GM12878 (cell line): ENCODE results near the gene FOXN4. TPM values are rescaled to one million over a fixed set of nuclear protein-coding genes. Genes with fewer than 3 reads are reported as not detected.

ENCODE experiments used
- ATAC-seq: fragments of 200-7000 bp; cut with Tn5 transposase; 3 replicates; pipeline ENCODE4 v1.9.1; 2020; ENCODE audit warnings: mild to moderate bottlenecking, moderate library complexity
- BruUV-seq: library from RNA; stranded (reverse); fragments of 400-500 nt; replicated peaks from 2 replicates; lab custom pipeline; 2021; lab: Mats Ljungman, UMichigan
- CTCF ChIA-PET: fragments of 300-600 bp; sonication (Branson Sonifier 250); formaldehyde crosslinking; extraction: SDS; loops from one replicate; lab custom pipeline; 2021; ENCODE audit warnings: inconsistent platforms; lab: Yijun Ruan, JAX
- POLR2A ChIA-PET: fragments of 350-600 bp; formaldehyde crosslinking; extraction: SDS; loops from one replicate; lab custom pipeline; 2021; ENCODE audit warnings: inconsistent platforms; lab: Charles Lee
- RAD21 ChIA-PET: fragments of 300-600 bp; sonication (Branson Sonifier 250); formaldehyde crosslinking; loops from one replicate; lab custom pipeline; 2023; ENCODE audit warnings: antibody characterized with exemption; ENCODE audit not compliant: unreplicated experiment; lab: Charles Lee
- SMC1A ChIA-PET: fragments of 300-600 bp; sonication (Branson Sonifier 250); formaldehyde crosslinking; loops from one replicate; lab custom pipeline; 2023; ENCODE audit not compliant: unreplicated experiment, uncharacterized antibody; lab: Charles Lee
- DNase-seq: peaks from one replicate; pipeline ENCODE4 v3.0.0-alpha.2; 2011; ENCODE audit warnings: low read depth, low spot score
- FAIRE-seq: peaks from 3 replicates; lab custom pipeline; 2011; peaks lifted over from hg19 to GRCh38; lab: Jason Lieb, UNC
- H2AFZ ChIP-seq: 2 replicates; pipeline ENCODE4 v1.6.0; 2011; ENCODE audit warnings: low read depth, low read length, control low read depth; ENCODE audit not compliant: control insufficient read depth
- H3K27ac ChIP-seq: 2 replicates; pipeline ENCODE4 v1.5.1; 2011; ENCODE audit warnings: control low read depth; ENCODE audit not compliant: control insufficient read depth, insufficient read depth
- H3K27me3 ChIP-seq, 2 experiments: replicated peaks in 1 of 2; 2 replicates each; pipeline versions ENCODE4 v1.6.0 to v1.6.1; 2011; ENCODE audit warnings: low read length in 1 of 2; ENCODE audit not compliant: control insufficient read depth in 2 of 2, insufficient read depth in 2 of 2
- H3K36me3 ChIP-seq, 2 experiments: 2 replicates each; pipeline ENCODE4 v1.5.1; 2011; ENCODE audit warnings: low read length in 1 of 2; ENCODE audit not compliant: control insufficient read depth in 2 of 2, insufficient read depth in 2 of 2
- H3K4me1 ChIP-seq: 2 replicates; pipeline ENCODE4 v1.6.1; 2011; ENCODE audit warnings: mild to moderate bottlenecking, low read length, moderate library complexity, mixed read lengths; ENCODE audit not compliant: control insufficient read depth, insufficient read depth
- H3K4me2 ChIP-seq: 2 replicates; pipeline ENCODE4 v1.6.0; 2011; ENCODE audit warnings: control low read depth; ENCODE audit not compliant: control insufficient read depth, insufficient read depth
- H3K4me3 ChIP-seq: fragments of 200-600 bp; sonication (generic); 2 replicates; pipeline ENCODE4 v1.5.1; 2016
- H3K79me2 ChIP-seq: 2 replicates; pipeline ENCODE4 v1.6.0; 2011; ENCODE audit warnings: low read length; ENCODE audit not compliant: control insufficient read depth, insufficient read depth
- H3K9ac ChIP-seq: 2 replicates; pipeline ENCODE4 v1.8.0; 2011; ENCODE audit warnings: low read length, control low read depth, mixed read lengths; ENCODE audit not compliant: control insufficient read depth, insufficient read depth
- H3K9me3 ChIP-seq: replicated peaks from 3 replicates; pipeline ENCODE4 v1.5.1; 2011; ENCODE audit warnings: mild to moderate bottlenecking, low read length; ENCODE audit not compliant: control insufficient read depth, insufficient read depth
- H4K20me1 ChIP-seq: 2 replicates; pipeline ENCODE4 v1.6.0; 2011; ENCODE audit not compliant: control insufficient read depth, insufficient read depth
- CHD4 ChIP-seq: fragments of 200-600 bp; sonication (generic); IDR thresholded peaks from 2 replicates; pipeline ENCODE4 v1.6.1; 2016; ENCODE audit warnings: mild to moderate bottlenecking
- E2F4 ChIP-seq: IDR thresholded peaks from 2 replicates; pipeline ENCODE4 v1.6.1; 2012; ENCODE audit warnings: low read depth, low read length, improper control_type of control experiment
- EED ChIP-seq: sonication (generic); IDR thresholded peaks from 2 replicates; pipeline ENCODE4 v1.6.1; 2016; ENCODE audit warnings: antibody characterized with exemption, low read depth
- FOXK2 ChIP-seq: fragments of 450-650 bp; IDR thresholded peaks from 2 replicates; pipeline ENCODE4 v1.6.1; 2017; ENCODE audit warnings: mild to moderate bottlenecking, moderate library complexity
- GABPA ChIP-seq: IDR thresholded peaks from 2 replicates; pipeline ENCODE4 v1.6.1; 2014; ENCODE audit warnings: antibody characterized with exemption, low read depth, mild to moderate bottlenecking, inconsistent platforms
- IKZF1 ChIP-seq: fragments of 450-650 bp; conservative IDR thresholded peaks from 2 replicates; pipeline ENCODE4 v1.6.1; 2017; ENCODE audit warnings: antibody characterized with exemption, mild to moderate bottlenecking
- LARP7 ChIP-seq: fragments of 450-650 bp; IDR thresholded peaks from 2 replicates; pipeline ENCODE4 v1.6.1; 2017; ENCODE audit warnings: mild to moderate bottlenecking
- MEF2B ChIP-seq: fragments of 450-650 bp; IDR thresholded peaks from 2 replicates; pipeline ENCODE4 v1.6.1; 2018; ENCODE audit warnings: mild to moderate bottlenecking, moderate library complexity; ENCODE audit not compliant: partially characterized antibody, poor library complexity, severe bottlenecking
- MTA2 ChIP-seq: fragments of 450-650 bp; IDR thresholded peaks from 2 replicates; pipeline ENCODE4 v1.6.1; 2016; ENCODE audit warnings: low read depth, mild to moderate bottlenecking, moderate library complexity
- RCOR1 ChIP-seq: conservative IDR thresholded peaks from 2 replicates; pipeline ENCODE4 v1.6.1; 2012; ENCODE audit warnings: low read depth, low read length, improper control_type of control experiment
- SMAD1 ChIP-seq: fragments of 450-650 bp; IDR thresholded peaks from 2 replicates; pipeline ENCODE4 v1.6.1; 2018; ENCODE audit warnings: mild to moderate bottlenecking, low read depth; ENCODE audit not compliant: partially characterized antibody
- SREBF1 ChIP-seq: IDR thresholded peaks from 2 replicates; pipeline ENCODE4 v1.6.1; 2012; ENCODE audit warnings: mild to moderate bottlenecking, low read length
- ZNF217 ChIP-seq: fragments of 450-650 bp; IDR thresholded peaks from 2 replicates; pipeline ENCODE4 v1.6.1; 2017; ENCODE audit warnings: antibody characterized with exemption, mild to moderate bottlenecking
- ZNF24 ChIP-seq: fragments of 450-650 bp; IDR thresholded peaks from 2 replicates; pipeline ENCODE4 v1.6.1; 2017; ENCODE audit warnings: antibody characterized with exemption, mild to moderate bottlenecking
- WGBS: methylation state at CpG from one replicate; pipeline ENCODE4 v1.1.6; 2016; ENCODE audit warnings: low lambda C conversion rate; ENCODE audit not compliant: insufficient replicate concordance, insufficient coverage; ENCODE audit errors: missing lambda C conversion rate; 5-methylcytosine and 5-hydroxymethylcytosine counted together
- in situ Hi-C: fragments of 300-500 bp; cut with MboI; formaldehyde crosslinking; loops from 9 replicates; pipeline ENCODE4 v1.14.3; 2018; ENCODE audit warnings: mixed read lengths
- intact Hi-C: fragments of 100-400 bp; cut with micrococcal nuclease; formaldehyde crosslinking; loops from one replicate; pipeline ENCODE4 v1.14.2; 2022; ENCODE audit not compliant: unreplicated experiment
- polyA plus RNA-seq, 11 experiments: library from polyadenylated mRNA; depleted of rRNA in 4 of 11; unstranded in 6 of 11; stranded (reverse) in 5 of 11; fragments of >200 nt; fragmentation: Nextera tagmentation in 4 of 11; fragmentation: Illumina TruSeq in 1 of 11; extraction: Ambion mirVana in 4 of 11; extraction: Trizol in 1 of 11; gene quantifications; 1 replicate in 1 of 11; 2 replicates in 10 of 11; pipeline versions ENCODE4 v1.2.1 to v1.2.3, GENCODE V29; 2011 to 2016; ENCODE audit warnings: inconsistent platforms in 2 of 11, missing spikeins in 2 of 11, low read depth in 1 of 11
- total RNA-seq, 4 experiments: library from RNA; depleted of rRNA in 3 of 4; stranded (reverse); fragments of >200 nt in 3 of 4; fragmentation: Illumina TruSeq in 1 of 4; extraction: Trizol in 1 of 4; gene quantifications; 2 replicates each; pipeline versions ENCODE4 v1.2.1 to v1.2.3, GENCODE V29; 2013 to 2021

Gene FOXN4
- total and polyA plus RNA-seq, 10 of the 15 experiments (the other 5 are each of a cell fraction or from before 2014, with no cell fraction given), result not detected

DNA sequence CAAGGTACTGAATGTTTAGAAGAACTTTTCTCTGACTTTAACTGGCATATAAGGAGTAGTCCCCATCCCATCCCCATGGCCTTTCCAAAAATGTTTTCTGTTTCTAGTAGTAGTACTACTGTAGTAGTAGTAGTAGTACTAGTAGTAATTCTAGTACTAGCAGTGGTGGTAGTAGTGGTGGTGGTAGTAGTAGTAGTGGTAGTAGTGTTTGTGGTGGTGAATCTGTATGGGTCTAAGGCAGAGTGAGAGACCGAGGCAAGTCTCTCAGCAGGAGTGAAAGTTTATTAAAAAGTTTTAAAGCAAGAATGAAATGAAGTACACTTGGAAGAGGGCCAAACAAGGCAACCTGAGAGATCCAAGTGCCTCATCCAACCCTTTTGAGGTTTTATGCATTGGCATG lies 58.6 kb downstream of the FOXN4 start:
- 40% methylated on average over 1 of the region's 1 CpG for WGBS
- no peaks in the 10 kb centered on the region for H3K4me1 ChIP-seq
- SMC1A ChIA-PET, result interaction anchor here (1.1 kb wide), 1 partner anchor 131 kb away, joined by 3 read pairs; no protein-coding TSS in a partner anchor

More for the DNA sequence above, 58.6 kb downstream of the FOXN4 start:
- intact Hi-C loops, result no loop called here
- Histone ChIP-seq H3K4me3 (no peak overlapping the region), H3K79me2 (no peaks in the 10 kb centered on the region), H3K9me3 (peaks cover 2% of the 10 kb centered on the region; the same call in 1 of the 3 replicates), H3K36me3 (no peaks in the 10 kb centered on the region), H3K27ac (no peak overlapping the region), H3K4me2 (no peak overlapping the region), H3K9ac (no peak overlapping the region), H2AFZ (no peak overlapping the region), H3K27me3 (no peaks in the 10 kb centered on the region), H4K20me1 (no peaks in the 10 kb centered on the region)
- POLR2A ChIA-PET, result no interaction called here
- TF ChIP-seq EED (no peak), SREBF1 (no peak), ZNF217 (no peak), IKZF1 (no peak), MEF2B (no peak), SMAD1 (no peak), CHD4 (no peak), MTA2 (no peak), ZNF24 (no peak), E2F4 (no peak), RCOR1 (no peak), LARP7 (no peak), FOXK2 (no peak), GABPA (no peak)
- no TSS peak for BruUV-seq
- in situ Hi-C loops, result no loop called here
- FAIRE-seq (no peak), DNase-seq (no peak), ATAC-seq (no peak)
- CTCF ChIA-PET, result interaction anchor here (2.2 kb wide), 1 partner anchor 11 kb away, joined by 6 read pairs; no protein-coding TSS in a partner anchor
- RAD21 ChIA-PET, result no interaction called here
